GM12878 (cell line): Measurements from ENCODE around the gene PDZD7. TPM values are rescaled to one million over a fixed set of nuclear protein-coding genes. Genes with fewer than 3 reads are reported as not detected.
"Not testable (repeated sequence)": the region's sequence is repeated elsewhere in the genome, so short reads cannot be mapped to it uniquely, and the experiment has no call there.

Experiments used
- ATAC-seq: fragments of 200-7000 bp; cut with Tn5 transposase; 3 replicates; pipeline ENCODE4 v1.9.1; 2020; ENCODE audit warnings: mild to moderate bottlenecking, moderate library complexity
- BruUV-seq: library from RNA; stranded (reverse); fragments of 400-500 nt; replicated peaks from 2 replicates; lab custom pipeline; 2021; lab: Mats Ljungman, UMichigan
- CTCF ChIA-PET: fragments of 300-600 bp; sonication (Branson Sonifier 250); formaldehyde crosslinking; extraction: SDS; loops from one replicate; lab custom pipeline; 2021; ENCODE audit warnings: inconsistent platforms; lab: Yijun Ruan, JAX
- POLR2A ChIA-PET: fragments of 350-600 bp; formaldehyde crosslinking; extraction: SDS; loops from one replicate; lab custom pipeline; 2021; ENCODE audit warnings: inconsistent platforms; lab: Charles Lee
- RAD21 ChIA-PET: fragments of 300-600 bp; sonication (Branson Sonifier 250); formaldehyde crosslinking; loops from one replicate; lab custom pipeline; 2023; ENCODE audit warnings: antibody characterized with exemption; ENCODE audit not compliant: unreplicated experiment; lab: Charles Lee
- SMC1A ChIA-PET: fragments of 300-600 bp; sonication (Branson Sonifier 250); formaldehyde crosslinking; loops from one replicate; lab custom pipeline; 2023; ENCODE audit not compliant: unreplicated experiment, uncharacterized antibody; lab: Charles Lee
- DNase-seq: peaks from one replicate; pipeline ENCODE4 v3.0.0-alpha.2; 2011; ENCODE audit warnings: low read depth, low spot score
- FAIRE-seq: peaks from 3 replicates; lab custom pipeline; 2011; peaks lifted over from hg19 to GRCh38; lab: Jason Lieb, UNC
- H2AFZ ChIP-seq: 2 replicates; pipeline ENCODE4 v1.6.0; 2011; ENCODE audit warnings: low read depth, low read length, control low read depth; ENCODE audit not compliant: control insufficient read depth
- H3K27ac ChIP-seq: 2 replicates; pipeline ENCODE4 v1.5.1; 2011; ENCODE audit warnings: control low read depth; ENCODE audit not compliant: control insufficient read depth, insufficient read depth
- H3K27me3 ChIP-seq, 2 experiments: replicated peaks in 1 of 2; 2 replicates each; pipeline versions ENCODE4 v1.6.0 to v1.6.1; 2011; ENCODE audit warnings: low read length in 1 of 2; ENCODE audit not compliant: control insufficient read depth in 2 of 2, insufficient read depth in 2 of 2
- H3K36me3 ChIP-seq, 2 experiments: 2 replicates each; pipeline ENCODE4 v1.5.1; 2011; ENCODE audit warnings: low read length in 1 of 2; ENCODE audit not compliant: control insufficient read depth in 2 of 2, insufficient read depth in 2 of 2
- H3K4me1 ChIP-seq: 2 replicates; pipeline ENCODE4 v1.6.1; 2011; ENCODE audit warnings: mild to moderate bottlenecking, low read length, moderate library complexity, mixed read lengths; ENCODE audit not compliant: control insufficient read depth, insufficient read depth
- H3K4me2 ChIP-seq: 2 replicates; pipeline ENCODE4 v1.6.0; 2011; ENCODE audit warnings: control low read depth; ENCODE audit not compliant: control insufficient read depth, insufficient read depth
- H3K4me3 ChIP-seq: fragments of 200-600 bp; sonication (generic); 2 replicates; pipeline ENCODE4 v1.5.1; 2016
- H3K79me2 ChIP-seq: 2 replicates; pipeline ENCODE4 v1.6.0; 2011; ENCODE audit warnings: low read length; ENCODE audit not compliant: control insufficient read depth, insufficient read depth
- H3K9ac ChIP-seq: 2 replicates; pipeline ENCODE4 v1.8.0; 2011; ENCODE audit warnings: low read length, control low read depth, mixed read lengths; ENCODE audit not compliant: control insufficient read depth, insufficient read depth
- H3K9me3 ChIP-seq: replicated peaks from 3 replicates; pipeline ENCODE4 v1.5.1; 2011; ENCODE audit warnings: mild to moderate bottlenecking, low read length; ENCODE audit not compliant: control insufficient read depth, insufficient read depth
- H4K20me1 ChIP-seq: 2 replicates; pipeline ENCODE4 v1.6.0; 2011; ENCODE audit not compliant: control insufficient read depth, insufficient read depth
- ATF2 ChIP-seq: IDR thresholded peaks from 2 replicates; pipeline ENCODE4 v1.6.1; 2012; ENCODE audit warnings: low read length, inconsistent platforms
- HDAC6 ChIP-seq: fragments of 200-600 bp; sonication (generic); IDR thresholded peaks from one replicate; pipeline ENCODE4 v1.8.0; 2017; ENCODE audit warnings: antibody characterized with exemption; ENCODE audit not compliant: unreplicated experiment
- NFIC ChIP-seq: IDR thresholded peaks from 2 replicates; pipeline ENCODE4 v1.6.1; 2012; ENCODE audit warnings: low read depth, mild to moderate bottlenecking, inconsistent platforms, low read length, moderate library complexity
- NR2C2 ChIP-seq: IDR thresholded peaks from 2 replicates; pipeline ENCODE4 v1.6.1; 2011; ENCODE audit warnings: borderline replicate concordance, low read depth; ENCODE audit not compliant: control insufficient read depth, insufficient read length
- POLR2A ChIP-seq: IDR thresholded peaks from 2 replicates; pipeline ENCODE4 v1.6.1; 2011; ENCODE audit warnings: low read depth, mild to moderate bottlenecking, low read length
- ZNF217 ChIP-seq: fragments of 450-650 bp; IDR thresholded peaks from 2 replicates; pipeline ENCODE4 v1.6.1; 2017; ENCODE audit warnings: antibody characterized with exemption, mild to moderate bottlenecking
- WGBS: methylation state at CpG from one replicate; pipeline ENCODE4 v1.1.6; 2016; ENCODE audit warnings: low lambda C conversion rate; ENCODE audit not compliant: insufficient replicate concordance, insufficient coverage; ENCODE audit errors: missing lambda C conversion rate; 5-methylcytosine and 5-hydroxymethylcytosine counted together
- in situ Hi-C: fragments of 300-500 bp; cut with MboI; formaldehyde crosslinking; loops from 9 replicates; pipeline ENCODE4 v1.14.3; 2018; ENCODE audit warnings: mixed read lengths
- intact Hi-C: fragments of 100-400 bp; cut with micrococcal nuclease; formaldehyde crosslinking; loops from one replicate; pipeline ENCODE4 v1.14.2; 2022; ENCODE audit not compliant: unreplicated experiment
- polyA plus RNA-seq, 11 experiments: library from polyadenylated mRNA; depleted of rRNA in 4 of 11; unstranded in 6 of 11; stranded (reverse) in 5 of 11; fragments of >200 nt; fragmentation: Nextera tagmentation in 4 of 11; fragmentation: Illumina TruSeq in 1 of 11; extraction: Ambion mirVana in 4 of 11; extraction: Trizol in 1 of 11; gene quantifications; 1 replicate in 1 of 11; 2 replicates in 10 of 11; pipeline versions ENCODE4 v1.2.1 to v1.2.3, GENCODE V29; 2011 to 2016; ENCODE audit warnings: inconsistent platforms in 2 of 11, missing spikeins in 2 of 11, low read depth in 1 of 11
- total RNA-seq, 4 experiments: library from RNA; depleted of rRNA in 3 of 4; stranded (reverse); fragments of >200 nt in 3 of 4; fragmentation: Illumina TruSeq in 1 of 4; extraction: Trizol in 1 of 4; gene quantifications; 2 replicates each; pipeline versions ENCODE4 v1.2.1 to v1.2.3, GENCODE V29; 2013 to 2021
- TF ChIP-seq, protein P1 (sequence below): IDR thresholded peaks from 2 replicates; pipeline ENCODE4 v1.6.1; 2011; ENCODE audit warnings: borderline replicate concordance, low read depth, mild to moderate bottlenecking, moderate library complexity, low read length; ENCODE audit not compliant: insufficient read depth, poor library complexity, severe bottlenecking

PDZD7 gene
- total and polyA plus RNA-seq, 10 of the 15 experiments (the other 5 are each of a cell fraction or from before 2014, with no cell fraction given), result 0.01 to 0.20 (median 0.03) TPM; not detected in 7

- TF ChIP-seq, protein P1, sequence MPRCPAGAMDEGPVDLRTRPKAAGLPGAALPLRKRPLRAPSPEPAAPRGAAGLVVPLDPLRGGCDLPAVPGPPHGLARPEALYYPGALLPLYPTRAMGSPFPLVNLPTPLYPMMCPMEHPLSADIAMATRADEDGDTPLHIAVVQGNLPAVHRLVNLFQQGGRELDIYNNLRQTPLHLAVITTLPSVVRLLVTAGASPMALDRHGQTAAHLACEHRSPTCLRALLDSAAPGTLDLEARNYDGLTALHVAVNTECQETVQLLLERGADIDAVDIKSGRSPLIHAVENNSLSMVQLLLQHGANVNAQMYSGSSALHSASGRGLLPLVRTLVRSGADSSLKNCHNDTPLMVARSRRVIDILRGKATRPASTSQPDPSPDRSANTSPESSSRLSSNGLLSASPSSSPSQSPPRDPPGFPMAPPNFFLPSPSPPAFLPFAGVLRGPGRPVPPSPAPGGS, result no peak
- TF ChIP-seq, all 136 proteins: peak for 0
Measured at GRCh38 chr10:101035916-101036702, 5.2 kb upstream of the PDZD7 start (continued).

DNA sequence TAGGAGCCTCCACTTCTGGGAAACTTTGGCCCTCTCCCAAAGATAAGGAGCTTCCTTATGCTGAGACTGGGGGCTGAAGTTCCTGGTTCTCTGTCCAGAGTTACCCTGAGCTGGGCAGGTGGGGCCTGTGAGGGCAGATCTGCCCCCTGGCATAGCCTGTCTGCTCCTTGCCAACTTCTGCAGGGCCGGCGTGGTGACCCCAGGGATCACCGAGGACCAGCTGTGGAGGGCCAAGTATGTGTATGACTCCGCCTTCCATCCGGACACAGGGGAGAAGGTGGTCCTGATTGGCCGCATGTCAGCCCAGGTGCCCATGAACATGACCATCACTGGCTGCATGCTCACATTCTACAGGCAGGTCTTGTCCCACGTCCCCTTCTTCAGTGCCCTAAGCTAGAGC lies 4.4 kb upstream of the PDZD7 start:
- TF ChIP-seq HDAC6, result no peak
- TF ChIP-seq POLR2A, result no peak
- TF ChIP-seq NR2C2, result no peak
- TF ChIP-seq ATF2, result no peak
- no peak for TF ChIP-seq ZNF217
- no peak for TF ChIP-seq NFIC
- DNase-seq (no peak), FAIRE-seq (no peak), ATAC-seq (no peak)
- Histone ChIP-seq H3K4me1 (peaks cover 21% of the 10 kb centered on the region), H3K79me2 (no peaks in the 10 kb centered on the region), H3K36me3 (no peaks in the 10 kb centered on the region), H3K27ac (no peak overlapping the region), H3K27me3 (peaks cover 0 to 5% of the 10 kb centered on the region in 2 experiments; a peak in 1 of 4 replicates), H2AFZ (no peak overlapping the region), H3K9ac (no peak overlapping the region), H3K4me2 (no peak overlapping the region), H3K4me3 (no peak overlapping the region), H4K20me1 (no peaks in the 10 kb centered on the region), H3K9me3 (no peaks in the 10 kb centered on the region)
- ChIA-PET POLR2A (no interaction called here), RAD21 (interaction anchor here (1.6 kb wide), 1 partner anchor 17 kb away, joined by 6 read pairs; no protein-coding TSS in a partner anchor), CTCF (interaction anchor here (1.0 to 2.1 kb wide), 3 partner anchors 15 to 32 kb away, joined by 4 to 11 read pairs (median 6); no protein-coding TSS in a partner anchor), SMC1A (interaction anchor here (1.0 to 2.2 kb wide), 2 partner anchors 8 to 10 kb away, joined by 3 to 5 read pairs; no protein-coding TSS in a partner anchor)
- in situ Hi-C loops (loop anchor here (5.0 kb wide), 1 partner anchor 107 kb away; no protein-coding TSS in a partner anchor), intact Hi-C loops (no loop called here)
- 64% methylated on average over 7 of the region's 7 CpGs for WGBS
- BruUV-seq, result no TSS peak

GRCh38 chr10:101034404-101034803 lies 3.5 kb upstream of the PDZD7 start:
- not testable (repeated sequence) for H3K4me2 ChIP-seq
- intact Hi-C loops, result loop anchor here (5.0 kb wide), 1 partner anchor 33 kb away; no protein-coding TSS in a partner anchor

More at GRCh38 chr10:101034404-101034803, 3.5 kb upstream of the PDZD7 start:
- H3K27ac ChIP-seq, DNase-seq, H3K27me3 ChIP-seq, H3K4me3 ChIP-seq, in situ Hi-C loops, H3K9ac ChIP-seq, H2AFZ ChIP-seq, ATAC-seq, H3K36me3 ChIP-seq, FAIRE-seq, POLR2A ChIA-PET, H3K79me2 ChIP-seq, H4K20me1 ChIP-seq, H3K9me3 ChIP-seq, BruUV-seq: not testable (repeated sequence)
- SMC1A ChIA-PET, result interaction anchor here (2.2 kb wide), 1 partner anchor 9 kb away, joined by 5 read pairs; no protein-coding TSS in a partner anchor
- 80% methylated on average over 4 of the region's 4 CpGs for WGBS
- peaks cover 21% of the 10 kb centered on the region for H3K4me1 ChIP-seq
- CTCF ChIA-PET, result interaction anchor here (1.1 to 2.1 kb wide), 3 partner anchors 8 to 20 kb away, joined by 4 to 11 read pairs (median 5); no protein-coding TSS in a partner anchor
- RAD21 ChIA-PET, result interaction anchor here (0.6 kb wide), 1 partner anchor 8 kb away, joined by 3 read pairs; no protein-coding TSS in a partner anchor
